ENCODE results near the gene HMMR.
A peak's percentile ranks its signal among the peaks of the same experiment; 100 is the strongest.

The HMMR gene

GRCh38 chr5:163458778-163459385 is 1.6 kb upstream of the HMMR start:
- no peak for ATAC-seq
- no peak for DNase-seq

GRCh38 chr5:163459462-163459818 is 992 bp upstream of the HMMR start:
- DNase-seq (no peak), ATAC-seq (no peak)

- DNase-seq (peak; percentile 94), ATAC-seq (peak; percentile 89)
Measured at GRCh38 chr5:163459819-163460561, 442 bp upstream of the HMMR start, which contains the start of gene NUDCD2. NUDCD2 (minus strand) TSS chr5:163460102; CDS start chr5:163460050, 52 bp downstream.

GRCh38 chr5:163463063-163463435 is 2.6 kb downstream of the HMMR start:
- ATAC-seq = no peak
- DNase-seq = no peak

GRCh38 chr5:163467682-163468081 is 7.2 kb downstream of the HMMR start:
- ATAC-seq = no peak

GRCh38 chr5:163473635-163474243 is 13.3 kb downstream of the HMMR start:
- ATAC-seq = no peak
- DNase-seq = no peak

More at GRCh38 chr5:163467682-163468081, 7.2 kb downstream of the HMMR start:
- no peak for DNase-seq

- DNase-seq = no peak
- ATAC-seq = no peak
Measured at GRCh38 chr5:163475411-163475810, 15.0 kb downstream of the HMMR start.

GRCh38 chr5:163478126-163478981 is 17.9 kb downstream of the HMMR start:
- ATAC-seq (no peak), DNase-seq (no peak)

GRCh38 chr5:163478982-163479271 is 18.5 kb downstream of the HMMR start:
- no peak for ATAC-seq
- DNase-seq = no peak

GRCh38 chr5:163489055-163489744 is 28.8 kb downstream of the HMMR start:
- DNase-seq (no peak), ATAC-seq (no peak)

- DNase-seq = no peak
Measured at GRCh38 chr5:163489745-163490075, 29.3 kb downstream of the HMMR start.

GRCh38 chr5:163496286-163496685 is 35.9 kb downstream of the HMMR start:
- DNase-seq = no peak
- ATAC-seq = no peak

More at GRCh38 chr5:163489745-163490075, 29.3 kb downstream of the HMMR start:
- no peak for ATAC-seq

- DNase-seq (no peak), ATAC-seq (no peak)
Measured at GRCh38 chr5:163497315-163497714, 36.9 kb downstream of the HMMR start.

GRCh38 chr5:163498886-163499285 is 38.5 kb downstream of the HMMR start:
- no peak for ATAC-seq
- no peak for DNase-seq

GRCh38 chr5:163502521-163502920 is 42.1 kb downstream of the HMMR start:
- DNase-seq = no peak
- no peak for ATAC-seq

GRCh38 chr5:163503106-163504078 is 43.0 kb downstream of the HMMR start:
- DNase-seq (peak; percentile 42), ATAC-seq (no peak)

GRCh38 chr5:163504079-163504931 is 43.9 kb downstream of the HMMR start:
- ATAC-seq = peak; percentile 14

GRCh38 chr5:163505049-163505367 is 44.6 kb downstream of the HMMR start:
- ATAC-seq = no peak
- no peak for DNase-seq

More at GRCh38 chr5:163504079-163504931, 43.9 kb downstream of the HMMR start:
- peak; percentile 42 for DNase-seq

GRCh38 chr5:163505368-163506094 is 45.1 kb downstream of the HMMR start, which contains the start of gene MAT2B:
MAT2B (plus strand) TSS chr5:163505619; CDS start chr5:163505687, 68 bp downstream.
- peak; percentile 91 for ATAC-seq

More at GRCh38 chr5:163505368-163506094, 45.1 kb downstream of the HMMR start, which contains the start of gene MAT2B:
- peak; percentile 95 for DNase-seq
